Omental fat pad (tissue), 4 donors: ENCODE results near the gene GSKIP. TPM values are rescaled to one million over a fixed set of nuclear protein-coding genes. Genes with fewer than 3 reads are reported as not detected.
"Not testable (repeated sequence)": the region's sequence is repeated elsewhere in the genome, so short reads cannot be mapped to it uniquely, and the experiment has no call there.

ENCODE experiments used
- ATAC-seq: fragments of 150-250 bp; one replicate; pipeline ENCODE4 v1.9.1; 2016; ENCODE audit warnings: mild to moderate bottlenecking, moderate library complexity; ENCODE audit not compliant: low FRiP score
- DNase-seq: peaks from one replicate; pipeline ENCODE4 v3.0.0-alpha.2; 2019; ENCODE audit warnings: low spot score
- total RNA-seq, 4 donors: library from RNA; depleted of rRNA; stranded (reverse); fragments of >200 nt; gene quantifications; one replicate each; pipeline ENCODE4 v1.1.0, GENCODE V29; 2016
- TF ChIP-seq, protein P1 (sequence below), 3 donors: fragments of 450-650 bp; IDR thresholded peaks; one replicate each; pipeline ENCODE4 v1.5.1; 2016 to 2017; ENCODE audit warnings: antibody characterized with exemption in 3 of 3, mild to moderate bottlenecking in 3 of 3, moderate library complexity in 2 of 3

GSKIP gene
- total RNA-seq, 4 donors from 2014 or later, result 10.6 to 32.8 (median 16.4) TPM

DNA sequence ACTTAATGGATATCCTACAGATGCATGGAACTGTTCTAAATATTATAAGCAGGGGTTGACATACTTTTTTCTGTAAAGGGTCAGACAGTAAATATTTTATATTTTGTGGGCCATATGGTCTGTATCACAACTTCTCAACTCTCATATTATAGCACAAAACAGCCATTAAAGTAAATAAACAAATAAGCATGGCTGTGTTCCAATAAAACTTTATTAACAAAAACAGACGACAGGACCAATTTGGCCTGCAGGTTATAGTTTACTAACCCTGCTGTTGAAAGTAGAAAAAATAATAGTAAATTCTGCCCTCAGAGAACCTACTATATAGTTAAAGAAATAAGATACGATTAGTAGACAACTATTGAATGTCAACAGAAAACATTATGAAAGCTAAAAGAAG lies 17.7 kb upstream of the GSKIP start:
- TF ChIP-seq, protein P1, sequence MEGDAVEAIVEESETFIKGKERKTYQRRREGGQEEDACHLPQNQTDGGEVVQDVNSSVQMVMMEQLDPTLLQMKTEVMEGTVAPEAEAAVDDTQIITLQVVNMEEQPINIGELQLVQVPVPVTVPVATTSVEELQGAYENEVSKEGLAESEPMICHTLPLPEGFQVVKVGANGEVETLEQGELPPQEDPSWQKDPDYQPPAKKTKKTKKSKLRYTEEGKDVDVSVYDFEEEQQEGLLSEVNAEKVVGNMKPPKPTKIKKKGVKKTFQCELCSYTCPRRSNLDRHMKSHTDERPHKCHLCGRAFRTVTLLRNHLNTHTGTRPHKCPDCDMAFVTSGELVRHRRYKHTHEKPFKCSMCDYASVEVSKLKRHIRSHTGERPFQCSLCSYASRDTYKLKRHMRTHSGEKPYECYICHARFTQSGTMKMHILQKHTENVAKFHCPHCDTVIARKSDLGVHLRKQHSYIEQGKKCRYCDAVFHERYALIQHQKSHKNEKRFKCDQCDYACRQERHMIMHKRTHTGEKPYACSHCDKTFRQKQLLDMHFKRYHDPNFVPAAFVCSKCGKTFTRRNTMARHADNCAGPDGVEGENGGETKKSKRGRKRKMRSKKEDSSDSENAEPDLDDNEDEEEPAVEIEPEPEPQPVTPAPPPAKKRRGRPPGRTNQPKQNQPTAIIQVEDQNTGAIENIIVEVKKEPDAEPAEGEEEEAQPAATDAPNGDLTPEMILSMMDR (IDR thresholded peaks at IDR 0.05), result no peak
- no peak for ATAC-seq

DNA sequence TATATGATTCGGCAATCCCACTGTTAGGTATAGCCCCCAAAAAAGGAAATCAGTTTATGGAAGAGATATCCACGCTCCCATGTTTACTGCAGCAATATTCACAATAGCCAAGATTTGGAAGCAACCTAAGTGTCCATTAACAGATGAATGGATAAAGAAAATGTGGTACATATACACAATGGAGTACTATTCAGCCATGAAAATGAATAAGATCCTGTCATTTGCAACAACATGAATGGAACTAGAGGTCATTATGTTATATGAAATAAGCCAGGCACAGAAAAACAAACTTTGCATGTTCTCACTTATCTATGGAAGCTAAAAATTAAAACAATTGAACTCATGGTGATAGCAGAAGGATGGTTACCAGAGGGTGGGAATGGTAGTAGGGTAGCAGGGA lies 15.4 kb upstream of the GSKIP start:
- ATAC-seq, DNase-seq: not testable (repeated sequence)

More for the DNA sequence above, 17.7 kb upstream of the GSKIP start:
- no peak for DNase-seq

DNA sequence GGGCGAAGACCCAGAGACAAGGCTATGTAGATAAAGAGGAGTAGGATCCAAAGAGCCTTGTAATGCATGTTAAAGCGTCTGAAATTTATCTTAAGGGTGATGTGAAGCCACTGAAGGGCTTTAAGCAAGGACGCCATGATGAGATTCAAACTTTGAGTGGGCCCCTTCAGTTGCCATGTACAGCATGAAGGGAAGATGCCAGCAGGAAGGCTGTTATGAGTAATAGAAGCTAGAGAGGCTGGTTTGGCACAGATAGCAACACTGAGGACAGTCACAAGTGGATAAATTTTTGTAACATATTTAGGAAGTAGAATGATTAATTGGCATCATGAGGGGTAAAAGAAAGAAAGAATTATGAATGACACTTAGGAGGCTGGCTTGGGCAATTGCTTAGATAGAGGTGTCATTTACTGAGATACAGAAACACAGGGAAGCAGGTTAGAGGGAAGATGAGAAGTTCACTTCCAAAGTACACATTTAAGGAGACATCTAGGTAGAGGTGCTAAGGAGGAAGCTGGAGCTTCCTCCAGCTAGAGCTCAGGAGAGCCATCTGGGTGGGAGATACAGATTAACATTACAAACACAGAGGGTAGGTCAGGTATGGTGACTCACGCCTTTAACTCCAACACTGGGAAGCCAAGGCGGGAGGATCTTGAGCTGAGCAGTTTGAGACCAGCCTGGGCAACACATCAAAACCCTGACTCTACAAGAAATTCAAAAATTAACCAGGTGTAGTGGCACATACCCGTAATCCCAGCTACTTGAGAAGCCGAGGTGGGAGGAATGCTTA lies 13.8 kb upstream of the GSKIP start:
- DNase-seq (no peak), ATAC-seq (no peak)
- TF ChIP-seq, protein P1 (IDR thresholded peaks at IDR 0.05), result no peak

DNA sequence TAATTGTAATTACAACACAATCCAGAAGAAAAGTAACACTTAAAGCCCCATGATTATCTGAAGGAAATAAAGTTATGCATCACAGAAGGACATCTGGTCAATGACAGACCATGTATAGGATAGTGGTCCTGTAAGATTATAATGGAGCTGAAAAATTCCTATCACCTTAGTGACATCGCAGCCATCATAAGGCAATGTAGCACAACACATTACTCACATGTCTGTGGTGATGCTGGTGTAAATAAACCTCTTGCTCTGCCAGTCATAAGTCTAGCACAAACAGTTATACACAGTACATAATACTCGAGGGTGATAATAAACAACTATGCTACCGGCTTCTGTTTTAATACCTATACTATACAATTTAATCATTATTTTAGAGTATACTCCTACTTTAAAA lies 11.3 kb upstream of the GSKIP start:
- DNase-seq, result no peak
- ATAC-seq, result no peak
- TF ChIP-seq, protein P1 (IDR thresholded peaks at IDR 0.05), result no peak

DNA sequence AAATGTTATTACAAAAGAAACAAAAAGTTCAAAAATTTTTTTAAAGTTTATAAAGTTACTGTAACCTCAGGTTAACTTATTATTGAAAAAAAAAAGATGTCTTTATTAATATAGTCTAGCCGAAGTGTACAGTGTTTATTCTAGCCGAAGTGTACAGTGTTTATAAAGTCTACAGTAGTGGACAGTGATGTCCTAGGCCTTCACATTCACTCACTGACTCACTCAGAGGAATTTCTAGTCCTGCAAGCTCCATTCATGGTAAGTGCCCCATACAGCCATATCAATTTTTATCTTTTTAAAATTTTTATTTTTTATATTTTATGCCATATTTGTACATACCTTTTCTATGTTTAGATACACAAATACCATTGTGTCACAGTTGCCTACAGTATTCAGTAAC lies 10.6 kb upstream of the GSKIP start:
- no peak for ATAC-seq
- TF ChIP-seq, protein P1 (IDR thresholded peaks at IDR 0.05), result no peak

DNA sequence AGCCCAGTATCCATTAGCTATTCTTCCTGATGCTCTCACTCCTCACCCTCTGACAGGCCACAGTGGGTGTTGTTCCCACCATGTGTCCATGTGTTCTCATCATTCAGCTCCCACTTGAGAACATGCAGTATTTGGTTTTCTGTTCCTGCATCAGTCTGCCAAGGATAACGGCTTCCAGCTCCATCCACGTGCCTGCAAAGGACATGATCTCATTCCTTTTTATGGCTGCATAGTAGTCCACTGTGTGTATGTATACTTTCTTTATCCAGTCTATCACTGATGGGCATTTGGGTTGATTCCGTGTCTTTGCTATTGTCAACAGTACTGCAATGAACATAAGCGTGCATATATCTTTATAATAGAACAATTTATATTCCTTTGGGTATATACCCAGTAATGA lies 9.1 kb upstream of the GSKIP start:
- DNase-seq (no peak), ATAC-seq (no peak)
- TF ChIP-seq, protein P1 (IDR thresholded peaks at IDR 0.05), result no peak

More for the DNA sequence above, 10.6 kb upstream of the GSKIP start:
- no peak for DNase-seq

DNA sequence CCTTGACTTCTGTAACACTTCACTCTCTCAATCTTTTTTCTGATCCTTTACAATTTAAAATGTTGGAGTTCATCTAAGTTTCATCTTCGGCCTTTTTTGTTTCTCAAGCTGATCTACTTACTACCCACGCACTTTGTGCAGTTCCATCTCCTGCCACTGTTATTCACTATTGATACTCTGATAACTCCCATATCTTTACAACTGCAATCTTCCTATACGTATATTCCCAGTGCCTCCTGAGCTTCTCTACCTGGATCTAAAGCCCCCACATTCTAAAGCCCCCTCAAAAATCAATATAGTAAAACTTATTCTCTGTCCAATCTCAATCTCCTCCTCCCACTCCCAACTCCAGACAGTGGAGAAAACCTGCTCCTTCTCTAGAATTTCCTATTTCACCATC lies 6.1 kb upstream of the GSKIP start:
- no peak for ATAC-seq
- no peak for DNase-seq
- TF ChIP-seq, protein P1 (IDR thresholded peaks at IDR 0.05), result no peak
